Umbilical cord (tissue), 2 donors: ENCODE results near the gene SAMHD1. TPM values are rescaled to one million over a fixed set of nuclear protein-coding genes. Genes with fewer than 3 reads are reported as not detected.
"Not testable (repeated sequence)": the region's sequence is repeated elsewhere in the genome, so short reads cannot be mapped to it uniquely, and the experiment has no call there.

Experiments used
- DNase-seq: peaks from one replicate; pipeline ENCODE4 v3.0.0-alpha.2; 2015; ENCODE audit warnings: low spot score
- total RNA-seq: library from RNA; depleted of rRNA; stranded (reverse); fragments of >200 nt; gene quantifications from one replicate; pipeline ENCODE4 v1.2.3, GENCODE V29; 2014; ENCODE audit warnings: low replicate concordance; ENCODE audit not compliant: insufficient read depth

The SAMHD1 gene
- total RNA-seq, 1 donor from 2014 or later = 75.8 TPM

- DNase-seq = no peak
Observed at GRCh38 chr20:36854348-36855240, 96.9 kb downstream of the SAMHD1 start.

- DNase-seq = no peak
Observed at GRCh38 chr20:36852187-36852586, 99.3 kb downstream of the SAMHD1 start.

- no peak for DNase-seq
Observed at GRCh38 chr20:36851490-36851889, 100.0 kb downstream of the SAMHD1 start.

- DNase-seq = no peak
Observed at GRCh38 chr20:36850759-36851158, 100.7 kb downstream of the SAMHD1 start.

GRCh38 chr20:36849333-36850065 is 102.0 kb downstream of the SAMHD1 start:
- no peak for DNase-seq

GRCh38 chr20:36848677-36849076 is 102.8 kb downstream of the SAMHD1 start:
- DNase-seq = no peak

GRCh38 chr20:36848078-36848660 is 103.3 kb downstream of the SAMHD1 start:
- DNase-seq = peak; percentile 88

- no peak for DNase-seq
Observed at GRCh38 chr20:36847710-36848040, 103.8 kb downstream of the SAMHD1 start.

GRCh38 chr20:36847009-36847709 is 104.3 kb downstream of the SAMHD1 start:
- DNase-seq = peak; percentile 64

GRCh38 chr20:36845288-36845971 is 106.1 kb downstream of the SAMHD1 start:
- no peak for DNase-seq

- not testable (repeated sequence) for DNase-seq
Observed at GRCh38 chr20:36841030-36841429, 110.5 kb downstream of the SAMHD1 start.

Other genes starting within 250 kb of the SAMHD1 start
- gene NDRG3, start 205.6 kb downstream of the SAMHD1 start, total RNA-seq = 10.8 TPM
- 7.5 TPM for gene DSN1, start 177.9 kb downstream of the SAMHD1 start, total RNA-seq
- gene TLDC2, start 75.6 kb downstream of the SAMHD1 start, total RNA-seq = 3.9 TPM
- 12.3 TPM for gene RBL1, start 144.3 kb upstream of the SAMHD1 start, total RNA-seq
- gene RPN2, start 227.6 kb upstream of the SAMHD1 start, total RNA-seq = 156 TPM
- gene MROH8, start 227.8 kb upstream of the SAMHD1 start, total RNA-seq = 2.4 TPM